Liver (tissue), 9 donors: Measurements from ENCODE around the gene CTSC. TPM values are rescaled to one million over a fixed set of nuclear protein-coding genes. Genes with fewer than 3 reads are reported as not detected.
A peak's percentile ranks its signal among the peaks of the same experiment; 100 is the strongest.

Source experiments
- DNase-seq: peaks from one replicate; pipeline ENCODE4 v3.0.0-alpha.2; 2017; ENCODE audit warnings: low spot score
- H3K27ac ChIP-seq, 2 donors: one replicate each; pipeline ENCODE4 v1.7.0; 2013; ENCODE audit warnings: inconsistent platforms in 2 of 2, low read length in 2 of 2, control low read depth in 1 of 2, low read depth in 1 of 2, mild to moderate bottlenecking in 1 of 2
- H3K27me3 ChIP-seq, 4 donors: one replicate each; pipeline versions ENCODE4 v1.6.1 to v1.7.0; 2013; ENCODE audit warnings: low read length in 3 of 4, inconsistent platforms in 1 of 4, mild to moderate bottlenecking in 1 of 4, moderate library complexity in 1 of 4; ENCODE audit not compliant: control insufficient read depth in 4 of 4, insufficient read depth in 4 of 4
- H3K36me3 ChIP-seq, 4 donors: one replicate each; pipeline versions ENCODE4 v1.6.1 to v1.7.0; 2013; ENCODE audit warnings: low read length in 3 of 4, mild to moderate bottlenecking in 3 of 4, low read depth in 1 of 4, moderate library complexity in 1 of 4; ENCODE audit not compliant: control insufficient read depth in 4 of 4, insufficient read depth in 3 of 4
- H3K4me1 ChIP-seq, 4 donors: one replicate each; pipeline versions ENCODE4 v1.6.1 to v1.7.0; 2013; ENCODE audit warnings: low read length in 3 of 4, mild to moderate bottlenecking in 3 of 4, moderate library complexity in 1 of 4; ENCODE audit not compliant: control insufficient read depth in 4 of 4, insufficient read depth in 4 of 4
- H3K4me3 ChIP-seq, 3 donors: one replicate each; pipeline versions ENCODE4 v1.6.1 to v1.7.0; 2013; ENCODE audit warnings: low read length in 3 of 3, control low read depth in 1 of 3, low read depth in 1 of 3, mild to moderate bottlenecking in 1 of 3
- H3K9ac ChIP-seq, 2 donors: one replicate each; pipeline ENCODE4 v1.7.0; 2013; ENCODE audit warnings: low read length in 2 of 2, mild to moderate bottlenecking in 2 of 2, moderate library complexity in 2 of 2, control low read depth in 1 of 2, low read depth in 1 of 2
- H3K9me3 ChIP-seq, 4 donors: one replicate each; pipeline versions ENCODE4 v1.6.1 to v1.7.0; 2013; ENCODE audit warnings: low read length in 3 of 4; ENCODE audit not compliant: control insufficient read depth in 4 of 4
- ATF3 ChIP-seq: IDR thresholded peaks from 2 replicates; pipeline ENCODE4 v1.6.1; 2016; ENCODE audit warnings: antibody characterized with exemption
- EGR1 ChIP-seq, 2 donors: IDR thresholded peaks; 2 replicates each; pipeline ENCODE4 v1.6.1; 2016 to 2018; ENCODE audit warnings: antibody characterized with exemption in 2 of 2, low read depth in 2 of 2
- FOXA1 ChIP-seq: IDR thresholded peaks from 2 replicates; pipeline ENCODE4 v1.6.1; 2016; ENCODE audit warnings: antibody characterized with exemption
- FOXA2 ChIP-seq: IDR thresholded peaks from 2 replicates; pipeline ENCODE4 v1.6.1; 2016; ENCODE audit warnings: antibody characterized with exemption
- GABPA ChIP-seq, 2 donors: IDR thresholded peaks in 1 of 2; conservative IDR thresholded peaks in 1 of 2; 2 replicates each; pipeline ENCODE4 v1.6.1; 2016; ENCODE audit warnings: antibody characterized with exemption in 2 of 2, mild to moderate bottlenecking in 1 of 2, moderate library complexity in 1 of 2
- HNF4A ChIP-seq, 2 donors: conservative IDR thresholded peaks; 2 replicates each; pipeline ENCODE4 v1.6.1; 2016; ENCODE audit warnings: antibody characterized with exemption in 2 of 2, mild to moderate bottlenecking in 2 of 2
- HNF4G ChIP-seq: IDR thresholded peaks from 2 replicates; pipeline ENCODE4 v1.6.1; 2016; ENCODE audit warnings: antibody characterized with exemption
- JUND ChIP-seq, 2 donors: IDR thresholded peaks; 2 replicates each; pipeline ENCODE4 v1.6.1; 2016; ENCODE audit warnings: antibody characterized with exemption in 2 of 2
- MAX ChIP-seq: IDR thresholded peaks from 2 replicates; pipeline ENCODE4 v1.6.1; 2016; ENCODE audit warnings: antibody characterized with exemption
- RXRA ChIP-seq, 2 donors: IDR thresholded peaks; 2 replicates each; pipeline ENCODE4 v1.6.1; 2017 to 2018; ENCODE audit warnings: antibody characterized with exemption in 2 of 2, mild to moderate bottlenecking in 1 of 2
- SP1 ChIP-seq: IDR thresholded peaks from 2 replicates; pipeline ENCODE4 v1.6.1; 2018; ENCODE audit warnings: antibody characterized with exemption, mild to moderate bottlenecking
- TAF1 ChIP-seq: conservative IDR thresholded peaks from 2 replicates; pipeline ENCODE4 v1.6.1; 2016; ENCODE audit warnings: antibody characterized with exemption, mild to moderate bottlenecking
- YY1 ChIP-seq: IDR thresholded peaks from 2 replicates; pipeline ENCODE4 v1.6.1; 2016; ENCODE audit warnings: antibody characterized with exemption, mild to moderate bottlenecking
- WGBS: extraction: QIAGEN DNeasy Blood & Tissue Kit; methylation state at CpG from one replicate; pipeline ENCODE4 v1.1.7; 2013; 5-methylcytosine and 5-hydroxymethylcytosine counted together
- polyA plus RNA-seq, 2 donors: library from polyadenylated mRNA; stranded (reverse) in 1 of 2; unstranded in 1 of 2; fragments of 200-250 nt in 1 of 2; fragments of >200 nt in 1 of 2; fragmentation: Nextera tagmentation in 1 of 2; extraction: Ambion mirVana in 1 of 2; gene quantifications; one replicate each; pipeline versions ENCODE4 v1.2.1 to v1.2.3, GENCODE V29; 2013 to 2015
- total RNA-seq, 2 donors: library from RNA; depleted of rRNA; stranded (reverse); fragments of >200 nt; gene quantifications; one replicate each; pipeline ENCODE4 v1.2.3, GENCODE V29; 2014
- TF ChIP-seq, protein P1 (sequence below): fragments of 150-350 bp; IDR thresholded peaks from 2 replicates; pipeline ENCODE4 v1.5.1; 2017; ENCODE audit warnings: improper control_type of control experiment, low read depth, low read length; ENCODE audit not compliant: missing input control
- TF ChIP-seq, protein P2 (sequence below): IDR thresholded peaks from 2 replicates; pipeline ENCODE4 v1.6.1; 2016; ENCODE audit warnings: antibody characterized with exemption
- TF ChIP-seq, protein P3 (sequence below): IDR thresholded peaks from 2 replicates; pipeline ENCODE4 v1.6.1; 2016; ENCODE audit warnings: antibody characterized with exemption, mild to moderate bottlenecking
- donor health status: healthy.
- donor health status: healthy.
- donor health status: healthy.
- donor health status: healthy.
- donor health status: healthy.

CTSC gene
- total and polyA plus RNA-seq, 4 donors, result 22.4 to 68.7 (median 31.3) TPM

DNA sequence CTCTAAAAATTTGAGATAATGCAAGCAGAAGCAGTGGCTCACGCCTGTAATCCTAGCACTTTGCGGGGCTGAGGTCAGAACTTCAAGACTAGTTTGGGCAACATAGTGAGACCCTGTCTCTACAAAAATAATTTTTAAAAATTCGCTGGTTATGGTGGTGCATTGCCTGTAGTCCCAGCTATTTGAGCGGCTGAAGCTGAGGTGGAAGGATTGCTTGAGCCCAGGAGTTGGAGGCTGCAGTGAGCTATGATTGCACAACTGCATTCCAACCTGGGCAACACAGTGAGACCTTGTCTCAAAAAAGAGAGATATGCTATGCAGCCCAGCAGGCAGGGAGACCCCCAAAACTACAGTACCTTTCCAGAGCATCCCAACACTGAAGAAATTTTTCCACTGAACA is 2.3 kb downstream of the CTSC start:
- no peak overlapping the region for H3K27ac ChIP-seq

DNA sequence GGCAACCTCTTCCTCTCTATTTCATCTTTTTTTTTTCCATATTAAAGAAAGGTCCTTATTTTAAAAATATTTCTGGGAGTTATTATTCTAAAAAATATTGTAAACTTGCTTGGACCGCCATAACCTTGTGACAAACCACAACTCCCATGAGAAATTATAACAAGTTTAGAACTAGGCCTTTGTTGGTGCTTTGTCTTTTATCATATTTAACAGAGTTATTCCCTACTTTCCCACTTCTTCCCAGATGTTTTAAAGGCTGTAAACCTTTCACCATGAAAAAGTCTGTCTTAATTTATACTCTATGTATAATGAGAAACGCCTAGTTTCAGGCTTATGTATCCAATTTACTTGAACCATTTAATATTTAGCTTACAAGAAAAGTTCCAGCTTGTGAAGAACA is 3.7 kb downstream of the CTSC start:
- no peaks in the 10 kb centered on the region for H3K9me3 ChIP-seq
- 92% methylated on average over 2 of the region's 2 CpGs for WGBS
- H3K27me3 ChIP-seq, result no peaks in the 10 kb centered on the region
- H3K36me3 ChIP-seq, result peaks cover 0 to 9% (median 1%) of the 10 kb centered on the region in 4 donors
- H3K4me3 ChIP-seq, result no peak overlapping the region
- DNase-seq, result no peak
- H3K9ac ChIP-seq, result no peak overlapping the region
- no peak overlapping the region for H3K27ac ChIP-seq
- peaks cover 0 to 12% (median 3%) of the 10 kb centered on the region in 4 donors for H3K4me1 ChIP-seq
- no peak for TF ChIP-seq RXRA (IDR thresholded peaks at IDR 0.05)
- no peak for TF ChIP-seq HNF4G
- TF ChIP-seq, protein P1, sequence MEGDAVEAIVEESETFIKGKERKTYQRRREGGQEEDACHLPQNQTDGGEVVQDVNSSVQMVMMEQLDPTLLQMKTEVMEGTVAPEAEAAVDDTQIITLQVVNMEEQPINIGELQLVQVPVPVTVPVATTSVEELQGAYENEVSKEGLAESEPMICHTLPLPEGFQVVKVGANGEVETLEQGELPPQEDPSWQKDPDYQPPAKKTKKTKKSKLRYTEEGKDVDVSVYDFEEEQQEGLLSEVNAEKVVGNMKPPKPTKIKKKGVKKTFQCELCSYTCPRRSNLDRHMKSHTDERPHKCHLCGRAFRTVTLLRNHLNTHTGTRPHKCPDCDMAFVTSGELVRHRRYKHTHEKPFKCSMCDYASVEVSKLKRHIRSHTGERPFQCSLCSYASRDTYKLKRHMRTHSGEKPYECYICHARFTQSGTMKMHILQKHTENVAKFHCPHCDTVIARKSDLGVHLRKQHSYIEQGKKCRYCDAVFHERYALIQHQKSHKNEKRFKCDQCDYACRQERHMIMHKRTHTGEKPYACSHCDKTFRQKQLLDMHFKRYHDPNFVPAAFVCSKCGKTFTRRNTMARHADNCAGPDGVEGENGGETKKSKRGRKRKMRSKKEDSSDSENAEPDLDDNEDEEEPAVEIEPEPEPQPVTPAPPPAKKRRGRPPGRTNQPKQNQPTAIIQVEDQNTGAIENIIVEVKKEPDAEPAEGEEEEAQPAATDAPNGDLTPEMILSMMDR, result no peak
- TF ChIP-seq JUND (IDR thresholded peaks at IDR 0.05), result no peak
- no peak for TF ChIP-seq ATF3
- TF ChIP-seq HNF4A (conservative IDR thresholded peaks at IDR 0.05), result no peak
- no peak for TF ChIP-seq FOXA2
- no peak for TF ChIP-seq SP1
- TF ChIP-seq MAX, result no peak
- no peak for TF ChIP-seq EGR1 (IDR thresholded peaks at IDR 0.05; ENCODE audit: low read depth in 2 of 2)
- TF ChIP-seq, protein P2, sequence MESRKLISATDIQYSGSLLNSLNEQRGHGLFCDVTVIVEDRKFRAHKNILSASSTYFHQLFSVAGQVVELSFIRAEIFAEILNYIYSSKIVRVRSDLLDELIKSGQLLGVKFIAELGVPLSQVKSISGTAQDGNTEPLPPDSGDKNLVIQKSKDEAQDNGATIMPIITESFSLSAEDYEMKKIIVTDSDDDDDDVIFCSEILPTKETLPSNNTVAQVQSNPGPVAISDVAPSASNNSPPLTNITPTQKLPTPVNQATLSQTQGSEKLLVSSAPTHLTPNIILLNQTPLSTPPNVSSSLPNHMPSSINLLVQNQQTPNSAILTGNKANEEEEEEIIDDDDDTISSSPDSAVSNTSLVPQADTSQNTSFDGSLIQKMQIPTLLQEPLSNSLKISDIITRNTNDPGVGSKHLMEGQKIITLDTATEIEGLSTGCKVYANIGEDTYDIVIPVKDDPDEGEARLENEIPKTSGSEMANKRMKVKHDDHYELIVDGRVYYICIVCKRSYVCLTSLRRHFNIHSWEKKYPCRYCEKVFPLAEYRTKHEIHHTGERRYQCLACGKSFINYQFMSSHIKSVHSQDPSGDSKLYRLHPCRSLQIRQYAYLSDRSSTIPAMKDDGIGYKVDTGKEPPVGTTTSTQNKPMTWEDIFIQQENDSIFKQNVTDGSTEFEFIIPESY, result no peak
- TF ChIP-seq GABPA (IDR thresholded peaks at IDR 0.05 in 1 of 2, conservative IDR thresholded peaks at IDR 0.05 in 1 of 2), result no peak
- no peak for TF ChIP-seq FOXA1
- no peak for TF ChIP-seq TAF1
- no peak for TF ChIP-seq YY1

More for the DNA sequence above, 2.3 kb downstream of the CTSC start:
- peaks cover 0 to 9% (median 1%) of the 10 kb centered on the region in 4 donors for H3K36me3 ChIP-seq
- TF ChIP-seq, protein P3, sequence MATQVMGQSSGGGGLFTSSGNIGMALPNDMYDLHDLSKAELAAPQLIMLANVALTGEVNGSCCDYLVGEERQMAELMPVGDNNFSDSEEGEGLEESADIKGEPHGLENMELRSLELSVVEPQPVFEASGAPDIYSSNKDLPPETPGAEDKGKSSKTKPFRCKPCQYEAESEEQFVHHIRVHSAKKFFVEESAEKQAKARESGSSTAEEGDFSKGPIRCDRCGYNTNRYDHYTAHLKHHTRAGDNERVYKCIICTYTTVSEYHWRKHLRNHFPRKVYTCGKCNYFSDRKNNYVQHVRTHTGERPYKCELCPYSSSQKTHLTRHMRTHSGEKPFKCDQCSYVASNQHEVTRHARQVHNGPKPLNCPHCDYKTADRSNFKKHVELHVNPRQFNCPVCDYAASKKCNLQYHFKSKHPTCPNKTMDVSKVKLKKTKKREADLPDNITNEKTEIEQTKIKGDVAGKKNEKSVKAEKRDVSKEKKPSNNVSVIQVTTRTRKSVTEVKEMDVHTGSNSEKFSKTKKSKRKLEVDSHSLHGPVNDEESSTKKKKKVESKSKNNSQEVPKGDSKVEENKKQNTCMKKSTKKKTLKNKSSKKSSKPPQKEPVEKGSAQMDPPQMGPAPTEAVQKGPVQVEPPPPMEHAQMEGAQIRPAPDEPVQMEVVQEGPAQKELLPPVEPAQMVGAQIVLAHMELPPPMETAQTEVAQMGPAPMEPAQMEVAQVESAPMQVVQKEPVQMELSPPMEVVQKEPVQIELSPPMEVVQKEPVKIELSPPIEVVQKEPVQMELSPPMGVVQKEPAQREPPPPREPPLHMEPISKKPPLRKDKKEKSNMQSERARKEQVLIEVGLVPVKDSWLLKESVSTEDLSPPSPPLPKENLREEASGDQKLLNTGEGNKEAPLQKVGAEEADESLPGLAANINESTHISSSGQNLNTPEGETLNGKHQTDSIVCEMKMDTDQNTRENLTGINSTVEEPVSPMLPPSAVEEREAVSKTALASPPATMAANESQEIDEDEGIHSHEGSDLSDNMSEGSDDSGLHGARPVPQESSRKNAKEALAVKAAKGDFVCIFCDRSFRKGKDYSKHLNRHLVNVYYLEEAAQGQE, result no peak
- no peak for TF ChIP-seq FOXA2
- TF ChIP-seq, protein P2, result no peak
- peak overlapping the region in 1 of 3 donors; percentile 8 for H3K4me3 ChIP-seq
- no peak for DNase-seq
- 65% methylated on average over 4 of the region's 4 CpGs for WGBS
- no peaks in the 10 kb centered on the region for H3K27me3 ChIP-seq
- no peaks in the 10 kb centered on the region for H3K9me3 ChIP-seq
- H3K9ac ChIP-seq, result no peak overlapping the region
- peaks cover 0 to 12% (median 3%) of the 10 kb centered on the region in 4 donors for H3K4me1 ChIP-seq
